ENCODE data around the gene MARF1.

- TF ChIP-seq POLR2A (IDR thresholded peaks at IDR 0.05; ENCODE audit: low read length) (no peak), GATA1 (IDR thresholded peaks at IDR 0.05; ENCODE audit: low read depth, low read length) (no peak)
Measured at GRCh38 chr16:15548482-15548891, 94.5 kb downstream of the MARF1 start.
